Uterus (tissue), 2 donors: Measurements from ENCODE around the gene KMT2C.

Source experiments
- CTCF ChIP-seq, 4 experiments: fragments of 200-600 bp in 2 of 4; fragments of 450-650 bp in 2 of 4; sonication (generic) in 2 of 4; IDR thresholded peaks; one replicate each; pipeline ENCODE4 v1.5.1; 2016 to 2019; ENCODE audit warnings: antibody characterized with exemption in 4 of 4, mild to moderate bottlenecking in 2 of 4, moderate library complexity in 1 of 4
- POLR2A ChIP-seq, 2 donors: fragments of 450-650 bp; IDR thresholded peaks; one replicate each; pipeline ENCODE4 v1.6.1; 2016; ENCODE audit warnings: antibody characterized with exemption in 2 of 2, mild to moderate bottlenecking in 1 of 2, moderate library complexity in 1 of 2

GRCh38 chr7:152200395-152200794 is 235.4 kb downstream of the KMT2C start:
- TF ChIP-seq CTCF (IDR thresholded peaks at IDR 0.05) (no peak), POLR2A (IDR thresholded peaks at IDR 0.05) (no peak)
